HL-60 (cell line): ENCODE data around the gene TRIM40.

Source experiments
- CTCF ChIP-seq: IDR thresholded peaks from one replicate; pipeline ENCODE4 v1.5.1; 2011; ENCODE audit warnings: low read length, control low read depth, inconsistent platforms; ENCODE audit not compliant: insufficient read depth
- POLR2AphosphoS5 ChIP-seq: IDR thresholded peaks from 2 replicates; pipeline ENCODE4 v1.6.1; 2012; ENCODE audit warnings: low read depth
- REST ChIP-seq: IDR thresholded peaks from 2 replicates; pipeline ENCODE4 v1.6.1; 2012; ENCODE audit warnings: low read depth; ENCODE audit not compliant: insufficient replicate concordance
- SPI1 ChIP-seq: IDR thresholded peaks from 2 replicates; pipeline ENCODE4 v1.6.1; 2012; ENCODE audit warnings: low read depth, mild to moderate bottlenecking, borderline replicate concordance

- TF ChIP-seq CTCF (no peak), POLR2AphosphoS5 (no peak), REST (no peak), SPI1 (no peak)
Observed at GRCh38 chr6:30104661-30105060, 31.3 kb upstream of the TRIM40 start.
